GM21381 (cell line): ENCODE data around the gene UBE2V1.
A peak's percentile ranks its signal among the peaks of the same experiment; 100 is the strongest.
"Not testable (repeated sequence)": the region's sequence is repeated elsewhere in the genome, so short reads cannot be mapped to it uniquely, and the experiment has no call there.

Experiments used
- ATAC-seq: cut with Tn5 transposase; IDR thresholded peaks from one replicate; pipeline ENCODE4 v1.9.1; 2021; ENCODE audit warnings: mild to moderate bottlenecking, moderate library complexity; ENCODE audit not compliant: unreplicated experiment

The UBE2V1 gene

GRCh38 chr20:50115591-50116367 lies 2.8 kb upstream of the UBE2V1 start:
- ATAC-seq, result peak; percentile 73

GRCh38 chr20:50115041-50115512 lies 2.1 kb upstream of the UBE2V1 start:
- ATAC-seq, result no peak

- ATAC-seq, result no peak
These were observed 672 bp upstream of the UBE2V1 start for GRCh38 chr20:50113420-50114224.

GRCh38 chr20:50111829-50112495 lies 988 bp downstream of the UBE2V1 start:
- no peak for ATAC-seq

- ATAC-seq, result no peak
These were observed 1.7 kb downstream of the UBE2V1 start for GRCh38 chr20:50111120-50111828.

GRCh38 chr20:50110141-50111047 lies 2.6 kb downstream of the UBE2V1 start:
- ATAC-seq, result peak; percentile 35

- ATAC-seq, result no peak
These were observed 4.3 kb downstream of the UBE2V1 start for GRCh38 chr20:50108556-50109235.

- no peak for ATAC-seq
These were observed 5.1 kb downstream of the UBE2V1 start for GRCh38 chr20:50107796-50108331.

GRCh38 chr20:50107086-50107660 lies 5.8 kb downstream of the UBE2V1 start:
- no peak for ATAC-seq

- not testable (repeated sequence) for ATAC-seq
These were observed 6.3 kb downstream of the UBE2V1 start for GRCh38 chr20:50106669-50107068.

GRCh38 chr20:50103464-50104107 lies 9.4 kb downstream of the UBE2V1 start:
- not testable (repeated sequence) for ATAC-seq

GRCh38 chr20:50102551-50102950 lies 10.4 kb downstream of the UBE2V1 start:
- ATAC-seq, result not testable (repeated sequence)

- no peak for ATAC-seq
These were observed 11.1 kb downstream of the UBE2V1 start for GRCh38 chr20:50101887-50102286.

GRCh38 chr20:50101281-50101680 lies 11.7 kb downstream of the UBE2V1 start:
- ATAC-seq, result no peak

GRCh38 chr20:50100552-50100951 lies 12.4 kb downstream of the UBE2V1 start:
- ATAC-seq, result no peak

GRCh38 chr20:50099565-50099991 lies 13.4 kb downstream of the UBE2V1 start:
- no peak for ATAC-seq

GRCh38 chr20:50099113-50099512 lies 13.8 kb downstream of the UBE2V1 start:
- ATAC-seq, result no peak

GRCh38 chr20:50098259-50098658 lies 14.7 kb downstream of the UBE2V1 start:
- ATAC-seq, result no peak
